ENCODE measurements around the gene SH3BP1. TPM values are rescaled to one million over a fixed set of nuclear protein-coding genes. Genes with fewer than 3 reads are reported as not detected.
"Not testable (repeated sequence)": the region's sequence is repeated elsewhere in the genome, so short reads cannot be mapped to it uniquely, and the experiment has no call there.

The SH3BP1 gene
- total RNA-seq, 1 donor from 2014 or later: 1.1 TPM

GRCh38 chr22:37633089-37633624 lies 6.3 kb upstream of the SH3BP1 start:
- no peak for DNase-seq (ENCODE audit: low read depth, low spot score)

DNA sequence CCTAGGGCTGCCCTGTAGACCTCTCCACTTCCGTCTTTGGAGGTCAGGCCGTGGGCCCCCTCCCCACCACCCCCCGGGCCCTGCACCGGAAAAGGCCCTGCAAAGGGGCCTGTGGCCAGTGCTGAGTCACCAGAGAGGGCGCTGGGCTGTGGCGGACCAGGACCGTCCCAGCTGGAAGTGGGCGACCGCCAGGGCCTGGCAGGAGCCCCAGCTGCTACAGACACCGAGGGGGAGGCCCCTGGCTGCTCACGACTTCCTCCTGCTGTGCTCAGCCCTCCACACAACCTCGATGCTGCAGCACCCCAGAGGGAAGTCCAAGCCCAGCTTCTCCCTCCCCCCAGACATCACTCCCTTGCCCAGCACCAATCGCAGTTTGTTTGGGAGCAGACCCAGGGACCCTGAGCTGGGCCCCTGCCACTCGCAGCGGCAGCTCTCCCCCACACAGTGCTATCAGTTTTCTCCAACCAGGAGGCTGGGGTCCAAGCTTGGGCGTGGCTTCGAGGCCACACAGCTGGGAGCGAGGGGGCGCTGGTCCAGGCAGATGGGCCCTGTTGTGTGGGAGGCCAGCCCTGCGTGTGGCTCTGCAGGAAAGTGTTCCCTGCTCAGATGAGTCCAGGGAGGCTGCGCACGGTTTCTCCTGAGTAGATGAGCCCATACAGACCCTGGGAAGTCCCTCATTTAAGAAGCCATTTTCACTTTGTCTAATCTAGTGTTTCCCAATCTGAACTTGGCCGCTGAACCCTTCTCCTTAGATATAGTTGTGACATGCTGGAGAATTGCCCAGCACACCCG lies 5.6 kb upstream of the SH3BP1 start:
- DNase-seq (ENCODE audit: low read depth, low spot score): no peak

GRCh38 chr22:37634417-37634924 lies 5.0 kb upstream of the SH3BP1 start:
- DNase-seq (ENCODE audit: low read depth, low spot score): no peak

DNA sequence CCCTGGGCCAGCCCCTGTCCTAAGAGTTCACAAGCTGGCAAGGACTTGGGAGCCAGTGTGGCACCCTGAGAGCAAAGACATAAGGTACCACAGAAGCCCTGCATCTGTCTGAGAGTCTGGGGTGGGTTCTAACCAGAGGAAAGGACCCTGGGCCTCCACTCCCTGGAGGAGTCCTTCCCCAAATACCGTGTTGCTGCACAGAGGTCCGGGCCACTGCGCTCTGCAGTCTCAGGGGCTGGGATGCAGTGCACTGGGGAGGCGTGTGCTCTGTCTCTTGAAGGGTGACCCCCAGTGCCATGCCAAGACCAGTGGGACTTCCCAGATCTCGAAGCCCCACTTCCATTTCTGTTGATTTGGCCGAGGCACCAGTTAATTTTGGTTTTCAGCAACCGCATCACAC lies 4.3 kb upstream of the SH3BP1 start:
- no peak for DNase-seq (ENCODE audit: low read depth, low spot score)

- no peak for DNase-seq (ENCODE audit: low read depth, low spot score)
Observed at GRCh38 chr22:37636186-37636948, 3.1 kb upstream of the SH3BP1 start.

GRCh38 chr22:37636949-37637273 lies 2.6 kb upstream of the SH3BP1 start:
- no peak for DNase-seq (ENCODE audit: low read depth, low spot score)

DNA sequence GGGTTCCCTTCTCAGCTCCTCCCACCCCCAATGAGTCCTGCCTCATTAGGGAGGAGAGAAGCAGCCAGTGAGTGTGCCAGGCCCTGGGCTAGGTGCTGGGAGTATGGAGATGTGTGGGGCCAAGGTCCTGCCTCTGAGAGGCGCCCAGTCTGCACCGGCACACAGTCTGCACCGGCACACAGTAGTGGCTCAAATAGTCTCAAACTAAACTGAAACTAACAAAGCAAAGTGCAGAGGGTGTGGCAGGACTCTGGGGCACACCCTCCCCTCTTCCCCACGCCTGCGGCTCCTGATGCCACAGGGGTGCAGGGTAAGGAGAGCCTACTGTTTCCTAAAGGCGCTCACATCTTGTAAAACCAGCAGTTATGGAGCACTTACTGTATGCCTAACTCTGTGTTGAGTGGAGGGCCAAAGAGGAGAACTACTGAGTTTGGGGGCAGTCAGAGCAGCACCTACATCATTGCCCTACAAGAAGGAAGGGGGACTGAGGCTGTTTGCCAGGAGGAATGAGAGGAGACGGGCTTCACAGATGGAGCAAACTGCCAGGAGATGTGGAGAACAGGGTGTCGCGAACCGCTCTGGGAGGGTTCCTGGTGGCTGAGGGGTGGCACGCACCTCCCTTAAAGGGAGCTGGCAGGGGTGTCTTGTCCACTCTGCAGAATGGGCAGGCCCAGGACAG lies 939 bp upstream of the SH3BP1 start:
- no peak for DNase-seq (ENCODE audit: low read depth, low spot score)

DNA sequence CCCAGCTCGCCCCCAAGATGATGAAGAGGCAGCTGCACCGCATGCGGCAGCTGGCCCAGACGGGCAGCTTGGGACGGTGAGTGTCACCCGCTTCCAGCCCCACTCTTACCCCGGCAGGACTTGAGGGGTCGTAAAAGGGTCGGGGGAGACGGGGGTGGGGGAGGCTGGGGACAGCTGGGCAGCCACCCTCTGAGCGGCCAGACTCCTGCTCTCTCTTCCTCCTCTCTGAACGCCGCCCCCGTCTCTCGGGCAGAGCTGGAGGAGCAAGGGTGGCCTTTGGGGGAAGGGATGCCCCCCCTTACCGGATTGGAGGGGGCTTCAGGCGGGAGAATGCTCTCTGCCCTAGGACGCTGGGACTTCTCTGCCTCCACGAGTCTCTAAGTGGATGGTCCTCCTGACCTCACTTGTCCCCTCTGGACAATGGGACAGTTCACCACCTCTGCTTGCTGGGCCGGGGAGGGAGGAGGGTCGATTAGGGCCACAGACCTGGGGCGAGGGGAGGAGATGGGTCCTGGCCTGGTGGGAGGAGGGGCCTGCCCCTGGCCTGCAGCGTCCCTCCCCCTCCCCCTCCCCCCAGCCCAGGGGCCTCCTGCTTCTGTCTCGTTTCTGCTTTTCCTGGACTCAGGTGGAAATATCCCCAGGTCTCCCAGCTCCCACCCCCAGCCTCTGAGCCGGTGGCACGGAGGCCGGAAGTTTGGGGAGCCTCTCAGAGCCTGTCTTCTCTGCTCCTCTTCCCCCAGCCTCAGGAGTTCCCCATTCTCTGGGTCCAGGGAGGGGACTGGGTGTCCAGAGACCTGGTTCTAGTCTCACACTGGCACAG lies 512 bp downstream of the SH3BP1 start:
- no peak for DNase-seq (ENCODE audit: low read depth, low spot score)

- no peak for DNase-seq (ENCODE audit: low read depth, low spot score)
Observed at GRCh38 chr22:37640591-37641560, 1.4 kb downstream of the SH3BP1 start.

GRCh38 chr22:37641561-37641949 lies 2.1 kb downstream of the SH3BP1 start:
- no peak for DNase-seq (ENCODE audit: low read depth, low spot score)

DNA sequence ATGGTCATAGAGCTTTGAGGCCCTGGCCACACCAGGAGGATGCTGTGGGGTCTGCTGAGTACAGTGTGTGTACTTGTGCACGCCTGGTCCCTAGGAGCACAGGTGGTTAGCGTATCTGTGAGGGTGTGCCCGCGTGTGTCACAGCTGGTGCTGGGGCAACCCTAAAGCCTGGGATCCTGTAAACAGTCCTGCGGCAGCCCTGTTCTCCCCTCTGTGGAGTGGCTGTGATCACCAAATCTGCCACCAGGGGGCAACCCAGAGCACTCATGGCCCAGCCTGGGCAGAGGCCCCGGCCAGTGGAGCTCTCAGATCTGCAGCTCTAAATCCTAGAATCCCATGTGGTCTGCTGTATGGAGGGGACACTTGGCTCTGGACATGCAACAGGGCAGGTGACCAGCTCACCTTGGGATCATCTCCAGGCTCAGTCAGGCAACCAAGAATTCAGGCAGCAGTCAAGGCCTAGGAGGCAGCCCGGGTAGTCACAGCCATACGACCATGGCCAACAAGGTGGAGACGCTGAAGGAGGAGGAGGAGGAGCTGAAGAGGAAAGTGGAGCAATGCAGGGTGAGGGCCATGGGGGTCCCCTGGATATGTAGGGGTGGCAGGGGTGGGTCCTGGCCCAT lies 3.9 kb downstream of the SH3BP1 start:
- DNase-seq (ENCODE audit: low read depth, low spot score): no peak

DNA sequence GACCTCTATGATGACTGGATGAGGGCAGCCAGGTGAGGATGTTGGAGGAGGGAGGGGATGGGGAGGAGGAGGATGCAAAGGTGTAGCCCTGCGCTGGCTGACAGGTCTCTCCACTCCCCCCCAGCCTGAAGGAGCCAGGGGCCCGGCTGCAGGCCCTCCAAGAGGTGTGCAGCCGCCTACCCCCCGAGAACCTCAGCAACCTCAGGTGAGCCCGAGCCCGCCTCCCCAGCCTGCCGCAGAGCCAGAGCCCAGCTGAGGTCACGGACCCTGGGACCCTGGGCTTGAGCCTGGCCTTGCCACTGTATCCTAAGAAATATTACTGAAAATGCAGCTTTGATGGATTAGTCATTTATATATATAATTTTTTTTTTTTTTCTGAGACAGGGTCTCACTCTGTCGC lies 7.8 kb downstream of the SH3BP1 start:
- DNase-seq (ENCODE audit: low read depth, low spot score): no peak

DNA sequence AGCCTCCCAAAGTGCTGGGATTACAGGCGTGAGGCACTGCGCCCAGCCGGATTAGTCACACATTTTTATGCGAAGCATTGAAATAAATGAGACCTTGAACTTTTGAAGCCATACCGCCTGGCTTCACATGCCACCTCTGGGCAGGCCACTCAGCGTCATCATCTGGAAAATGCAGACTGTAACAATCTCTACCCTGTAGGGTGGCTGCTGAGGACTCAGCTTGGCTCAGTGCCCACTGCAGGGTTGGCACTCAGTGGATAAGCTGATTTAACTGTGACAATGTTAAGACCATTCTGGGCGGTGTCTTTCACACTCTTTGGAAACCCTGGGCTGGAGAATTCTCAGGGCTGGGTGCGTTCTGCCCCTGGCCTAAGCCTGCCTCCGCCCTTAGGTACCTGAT lies 8.5 kb downstream of the SH3BP1 start:
- no peak for DNase-seq (ENCODE audit: low read depth, low spot score)

- no peak for DNase-seq (ENCODE audit: low read depth, low spot score)
Observed at GRCh38 chr22:37650463-37651136, 11.1 kb downstream of the SH3BP1 start.

DNA sequence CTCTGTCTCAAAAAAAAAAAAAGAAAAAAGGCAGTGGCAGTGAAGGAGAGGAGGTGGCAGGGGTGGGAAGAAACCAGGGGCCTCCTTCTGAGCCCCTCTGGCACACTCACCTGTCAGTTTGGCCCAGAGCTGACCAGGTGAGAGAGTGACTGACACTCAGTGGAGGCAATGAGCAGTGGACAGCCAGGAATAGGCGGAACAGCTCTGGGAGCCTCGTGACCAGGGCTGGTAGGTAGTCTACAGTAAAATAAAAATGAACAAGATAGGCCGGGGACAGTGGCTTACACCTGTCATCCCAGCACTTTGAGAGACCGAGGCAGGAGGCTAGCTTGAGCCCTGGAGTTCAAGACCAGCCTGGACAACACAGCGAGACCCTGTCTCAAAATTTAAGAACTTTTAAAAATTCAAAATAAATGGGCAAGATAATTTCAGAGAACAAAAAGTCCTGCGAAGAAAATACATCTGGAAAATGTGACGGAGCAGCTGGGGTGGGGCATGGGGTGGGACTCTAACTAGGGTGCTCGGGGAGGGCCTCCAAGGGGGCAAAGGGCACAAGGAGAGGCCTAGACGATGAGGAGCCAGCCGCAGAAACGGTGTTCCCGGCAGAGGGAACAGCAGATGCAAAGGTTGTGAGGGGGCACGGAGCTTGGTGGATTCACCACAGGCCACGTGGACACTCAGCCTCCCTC lies 15.2 kb downstream of the SH3BP1 start:
- no peak for DNase-seq (ENCODE audit: low read depth, low spot score)

- DNase-seq (ENCODE audit: low read depth, low spot score): no peak
Observed at GRCh38 chr22:37655252-37655563, 15.7 kb downstream of the SH3BP1 start.

DNA sequence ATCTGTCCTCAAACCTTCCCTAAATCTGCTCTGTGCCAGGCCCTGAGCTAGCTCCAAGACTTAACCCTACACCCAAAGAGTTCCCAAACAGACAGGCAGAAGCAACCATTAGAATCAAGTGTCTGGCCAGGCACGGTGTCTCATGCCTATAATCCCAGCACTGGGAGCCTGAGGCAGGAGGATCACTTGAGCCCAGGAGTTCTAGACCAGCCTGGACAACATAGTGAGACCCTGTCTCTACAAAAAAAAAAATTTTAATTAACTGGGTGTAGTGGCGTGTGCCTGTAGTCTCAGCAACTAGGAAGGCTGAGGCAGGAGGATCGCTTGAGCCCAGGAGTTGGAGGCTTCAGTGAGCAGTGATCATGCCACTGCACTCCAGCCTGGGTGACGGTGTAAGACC lies 17.1 kb downstream of the SH3BP1 start:
- not testable (repeated sequence) for DNase-seq (ENCODE audit: low read depth, low spot score)

DNA sequence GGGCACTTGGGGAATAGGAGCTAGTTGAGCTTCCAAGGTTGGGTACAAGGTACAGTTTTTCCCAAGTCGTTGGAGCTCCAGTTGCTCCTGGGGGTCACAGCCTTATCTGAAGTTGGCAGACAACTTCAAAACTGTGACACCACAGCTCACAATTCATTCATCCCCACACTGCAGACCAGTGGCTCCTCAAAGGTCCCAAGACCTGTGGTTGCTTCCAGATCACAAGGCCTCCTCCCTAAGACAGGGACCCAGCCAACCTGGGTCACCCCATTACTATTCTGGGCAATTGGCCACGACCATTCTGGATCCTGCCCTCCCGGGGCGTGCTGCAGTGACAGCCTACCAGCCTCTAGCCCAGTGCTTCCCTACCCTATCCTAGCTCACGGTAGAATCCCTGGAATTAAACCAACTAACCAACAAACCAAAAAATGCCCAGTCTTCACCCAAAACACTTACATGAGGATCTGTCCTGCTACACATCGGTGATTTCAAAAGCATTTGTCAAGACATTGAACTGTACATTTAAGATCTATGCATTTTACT lies 18.2 kb downstream of the SH3BP1 start:
- DNase-seq (ENCODE audit: low read depth, low spot score): no peak

Data from pulmonary artery endothelial cell (primary cell).